GM03348 (cell line): ENCODE results near the gene CSHL1.
"Not testable (repeated sequence)": the region's sequence is repeated elsewhere in the genome, so short reads cannot be mapped to it uniquely, and the experiment has no call there.

Experiments
- DNase-seq: peaks from one replicate; pipeline ENCODE4 v3.0.0; 2012; ENCODE audit warnings: low spot score

CSHL1 gene

DNA sequence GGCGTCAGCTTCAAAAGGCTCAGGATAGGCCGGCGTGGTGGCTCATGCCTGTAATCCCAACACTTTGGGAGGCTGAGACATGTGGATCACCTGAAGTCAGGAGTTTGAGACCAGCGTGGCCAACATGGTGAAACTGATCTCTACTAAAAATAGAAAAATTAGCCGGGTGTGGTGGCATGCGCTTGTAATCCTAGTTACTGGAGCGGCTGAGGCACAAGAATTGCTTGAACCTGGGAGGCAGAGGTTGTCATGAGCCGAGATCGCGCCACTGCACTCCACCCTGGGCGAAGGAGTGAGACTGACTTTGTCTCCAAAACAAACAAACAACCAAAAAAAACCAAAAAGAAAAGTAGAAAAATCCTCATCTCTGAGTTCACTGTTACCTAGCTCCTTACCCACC is 25.9 kb downstream of the CSHL1 start:
- DNase-seq = not testable (repeated sequence)

DNA sequence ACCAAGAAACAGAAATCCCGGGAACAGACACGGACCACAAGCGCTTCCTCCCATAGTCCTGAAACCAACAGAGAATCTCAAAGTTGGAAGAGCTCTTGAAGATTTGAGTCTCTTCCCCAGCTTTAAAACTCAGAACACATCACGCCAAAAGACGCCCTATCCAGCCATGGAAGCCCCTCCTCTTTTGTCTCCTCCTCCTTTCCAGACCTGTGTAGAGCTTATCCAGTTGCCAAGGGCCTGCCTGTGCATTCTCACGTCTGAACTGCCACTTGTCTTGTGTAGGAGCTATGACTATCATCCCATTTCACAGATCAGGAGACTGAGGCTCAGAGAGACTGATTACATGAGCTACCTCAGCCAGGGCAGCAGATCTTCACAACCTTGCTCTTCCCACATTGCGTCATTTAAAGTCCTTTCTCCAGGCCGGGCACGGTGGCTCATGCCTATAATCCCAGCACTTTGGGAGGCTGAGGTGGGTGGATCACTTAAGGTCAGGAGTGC is 28.4 kb downstream of the CSHL1 start:
- DNase-seq = not testable (repeated sequence)

- DNase-seq = peak; percentile 81
These were observed 29.0 kb downstream of the CSHL1 start, which contains the start of gene GH2 for GRCh38 chr17:63881935-63882601. TSS of gene GH2 (minus strand) at chr17:63881944. CDS start at chr17:63881801, 143 bp downstream.

DNA sequence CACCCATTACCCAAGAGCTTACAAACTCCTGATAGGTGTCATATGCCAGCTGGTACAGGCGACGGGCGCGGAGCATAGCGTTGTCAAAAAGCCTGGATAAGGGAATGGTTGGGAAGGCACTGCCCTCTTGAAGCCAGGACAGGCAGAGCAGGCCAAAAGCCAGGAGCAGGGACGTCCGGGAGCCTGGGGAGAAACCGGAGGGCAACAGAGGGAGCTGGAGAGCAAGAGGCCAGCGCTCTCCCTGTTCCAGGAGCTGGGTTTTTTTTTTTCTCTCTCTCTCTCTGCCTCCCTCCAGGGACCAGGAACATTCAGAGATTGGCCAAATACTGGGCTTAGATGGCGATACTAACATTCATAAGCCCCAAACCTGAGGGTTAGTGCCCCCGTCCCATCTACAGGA is 29.7 kb downstream of the CSHL1 start:
- DNase-seq = not testable (repeated sequence)

- no peak for DNase-seq
These were observed 30.4 kb downstream of the CSHL1 start for GRCh38 chr17:63880706-63881105.

DNA sequence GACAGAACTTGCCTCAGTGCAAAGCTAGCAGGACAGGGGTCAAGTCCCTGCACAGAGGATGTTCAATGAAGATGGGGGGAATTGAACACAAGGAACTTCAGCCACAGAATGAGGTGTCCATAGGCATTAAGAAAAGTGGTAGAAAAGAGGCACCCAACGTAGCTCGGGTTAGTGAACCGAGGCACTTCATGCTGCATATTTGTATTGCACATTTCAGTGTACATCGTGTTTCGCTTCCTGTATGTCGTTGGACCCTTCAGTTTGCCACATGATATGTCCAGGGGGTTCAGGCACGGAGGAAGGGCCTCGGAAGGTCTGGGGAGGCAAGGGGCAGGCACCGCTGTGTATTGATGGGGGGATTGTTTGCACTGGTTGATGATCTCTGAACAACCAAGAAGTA is 32.6 kb downstream of the CSHL1 start:
- DNase-seq = not testable (repeated sequence)

DNA sequence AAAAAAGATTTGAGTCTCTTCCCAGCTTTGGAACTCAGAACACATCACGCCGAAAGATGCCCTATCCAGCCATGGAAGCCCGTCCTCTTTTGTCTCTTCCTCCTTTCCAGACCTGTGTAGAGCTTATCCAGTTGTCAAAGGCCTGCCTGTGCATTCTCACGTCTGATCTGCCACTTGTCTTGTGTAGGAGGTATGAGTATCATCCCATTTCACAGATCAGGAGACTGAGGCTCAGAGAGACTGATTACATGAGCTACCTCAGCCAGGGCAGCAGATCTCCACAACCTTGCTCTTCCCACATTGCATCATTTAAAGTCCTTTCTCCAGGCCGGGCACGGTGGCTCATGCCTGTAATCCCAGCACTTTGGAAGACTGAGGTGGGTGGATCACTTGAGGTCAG is 36.4 kb downstream of the CSHL1 start:
- not testable (repeated sequence) for DNase-seq

DNA sequence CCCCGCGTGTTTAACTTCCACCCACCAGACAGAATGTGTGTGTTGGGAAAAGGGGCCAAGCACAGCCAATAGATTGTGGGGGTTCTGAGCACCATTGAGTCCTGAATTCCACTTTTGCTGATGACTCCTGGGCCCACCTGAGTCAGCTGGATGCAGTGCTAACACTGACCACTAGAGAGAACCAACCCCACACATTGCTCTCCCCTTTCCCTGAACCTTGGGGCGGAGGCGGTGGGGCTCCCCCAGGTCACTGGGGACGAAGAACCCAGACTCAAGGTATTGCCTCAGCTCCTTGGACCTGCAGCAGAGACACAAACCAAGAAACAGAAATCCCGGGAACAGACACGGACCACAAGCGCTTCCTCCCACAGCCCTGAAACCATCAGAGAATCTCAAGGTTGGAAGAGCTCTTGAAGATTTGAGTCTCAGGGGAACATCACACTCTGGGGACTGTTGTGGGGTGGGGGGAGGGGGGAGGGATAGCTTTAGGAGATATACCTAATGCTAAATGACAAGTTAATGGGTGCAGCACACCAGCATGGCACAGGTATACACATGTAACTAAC is 36.9 kb downstream of the CSHL1 start:
- DNase-seq = not testable (repeated sequence)

- not testable (repeated sequence) for DNase-seq
These were observed 37.5 kb downstream of the CSHL1 start, which contains the start of gene CSH2 for GRCh38 chr17:63873577-63873976. TSS of gene CSH2 (minus strand) at chr17:63873677. CDS start at chr17:63873614, 63 bp downstream.

- DNase-seq = not testable (repeated sequence)
These were observed 39.3 kb downstream of the CSHL1 start for GRCh38 chr17:63871646-63872365.

DNA sequence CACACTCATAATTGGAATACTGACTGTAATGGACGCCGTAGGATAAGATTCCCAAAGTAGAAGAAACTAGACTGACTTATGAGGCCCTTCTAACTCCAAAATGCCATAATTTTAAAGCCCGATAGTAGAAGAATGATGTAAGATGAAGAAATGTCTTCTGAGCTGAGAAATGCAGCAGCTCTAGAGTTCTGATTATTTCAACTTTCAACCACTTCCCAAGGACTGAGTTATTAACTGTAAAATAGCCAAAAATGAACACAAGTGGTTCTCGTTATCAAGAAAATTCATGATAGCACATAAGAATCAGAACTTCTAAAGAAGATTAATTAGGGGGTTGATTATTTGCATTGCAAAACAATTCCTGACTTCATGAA is 40.8 kb downstream of the CSHL1 start:
- not testable (repeated sequence) for DNase-seq

- DNase-seq = peak; percentile 12
These were observed 41.4 kb downstream of the CSHL1 start for GRCh38 chr17:63869491-63870291.

- not testable (repeated sequence) for DNase-seq
These were observed 44.4 kb downstream of the CSHL1 start for GRCh38 chr17:63866625-63867024.
